SK-N-SH (cell line): Measurements from ENCODE around the gene FBXO31. TPM values are rescaled to one million over a fixed set of nuclear protein-coding genes. Genes with fewer than 3 reads are reported as not detected.

Experiments used
- CTCF ChIA-PET: fragments of 300-600, 350-600 bp; formaldehyde crosslinking; extraction: SDS; loops from one replicate; lab custom pipeline; 2021; lab: Yijun Ruan, JAX
- POLR2A ChIA-PET: fragments of 350-600 bp; sonication (Branson Sonifier 250); formaldehyde crosslinking; extraction: SDS; loops from one replicate; lab custom pipeline; 2020; ENCODE audit warnings: antibody characterized with exemption, inconsistent platforms; lab: Yijun Ruan, JAX
- DNase-seq: peaks from one replicate; pipeline ENCODE4 v3.0.0; 2012
- H2AFZ ChIP-seq: fragments of 200-600 bp; sonication (generic); 2 replicates; pipeline ENCODE4 v1.8.1; 2016; ENCODE audit warnings: antibody characterized with exemption, mild to moderate bottlenecking, low read depth
- H3F3A ChIP-seq: fragments of 200-600 bp; sonication (generic); replicated peaks from 2 replicates; pipeline ENCODE3; 2016; ENCODE audit warnings: antibody characterized with exemption, mild to moderate bottlenecking; ENCODE audit not compliant: insufficient read depth
- H3K27ac ChIP-seq, 2 experiments: fragments of 200-500 bp in 1 of 2; fragments of 200-600 bp in 1 of 2; sonication (Bioruptor generic) in 1 of 2; sonication (generic), shearing (Covaris generic) in 1 of 2; 2 replicates each; pipeline versions ENCODE4 v1.5.1 to v1.6.1; 2014 to 2016; ENCODE audit warnings: low read depth in 2 of 2, inconsistent platforms in 1 of 2, low read length in 1 of 2, mild to moderate bottlenecking in 1 of 2, mixed read lengths in 1 of 2
- H3K27me3 ChIP-seq: fragments of 200-600 bp; sonication (generic), shearing (Covaris generic); 2 replicates; pipeline ENCODE4 v1.6.1; 2016; ENCODE audit warnings: mixed run types; ENCODE audit not compliant: insufficient read depth
- H3K36me3 ChIP-seq, 2 experiments: fragments of 200-500 bp in 1 of 2; fragments of 200-600 bp in 1 of 2; sonication (Bioruptor generic) in 1 of 2; sonication (generic) in 1 of 2; replicated peaks in 1 of 2; 2 replicates each; pipeline versions ENCODE3 to v1.5.1; 2014 to 2016; ENCODE audit warnings: low read length in 1 of 2, mild to moderate bottlenecking in 1 of 2; ENCODE audit not compliant: insufficient read depth in 2 of 2, control insufficient read depth in 1 of 2
- H3K4me1 ChIP-seq, 2 experiments: fragments of 200-500 bp in 1 of 2; fragments of 200-600 bp in 1 of 2; sonication (Bioruptor generic) in 1 of 2; sonication (generic), shearing (Covaris generic) in 1 of 2; 2 replicates each; pipeline versions ENCODE4 v1.5.1 to v1.6.1; 2014 to 2016; ENCODE audit warnings: low read depth in 1 of 2, low read length in 1 of 2, mixed run types in 1 of 2; ENCODE audit not compliant: insufficient read depth in 2 of 2, control insufficient read depth in 1 of 2
- H3K4me2 ChIP-seq: fragments of 200-600 bp; sonication (generic), shearing (Covaris generic); 2 replicates; pipeline ENCODE4 v1.6.1; 2017; ENCODE audit warnings: mixed run types
- H3K4me3 ChIP-seq, 2 experiments: fragments of 200-500 bp in 1 of 2; fragments of 200-600 bp in 1 of 2; sonication (Bioruptor generic) in 1 of 2; sonication (generic), shearing (Covaris generic) in 1 of 2; 2 replicates each; pipeline versions ENCODE4 v1.5.1 to v1.8.1; 2014 to 2016; ENCODE audit warnings: low read depth in 2 of 2, inconsistent platforms in 1 of 2, low read length in 1 of 2, mild to moderate bottlenecking in 1 of 2, mixed read lengths in 1 of 2, moderate library complexity in 1 of 2
- H3K79me2 ChIP-seq: fragments of 200-600 bp; sonication (generic); 2 replicates; pipeline ENCODE4 v1.8.1; 2017; ENCODE audit warnings: mild to moderate bottlenecking; ENCODE audit not compliant: insufficient read depth
- H3K9ac ChIP-seq: fragments of 200-600 bp; sonication (generic); 2 replicates; pipeline ENCODE4 v1.6.1; 2017; ENCODE audit warnings: mixed run types
- H3K9me2 ChIP-seq: fragments of 200-600 bp; sonication (generic); 2 replicates; pipeline ENCODE4 v1.6.1; 2017; ENCODE audit warnings: mixed run types
- H3K9me3 ChIP-seq: fragments of 200-600 bp; sonication (generic); 2 replicates; pipeline ENCODE4 v1.6.1; 2017; ENCODE audit warnings: mixed run types, mild to moderate bottlenecking, moderate library complexity
- H4K20me1 ChIP-seq: fragments of 200-600 bp; sonication (generic); 2 replicates; pipeline ENCODE4 v1.6.1; 2017; ENCODE audit warnings: mild to moderate bottlenecking, mixed run types; ENCODE audit not compliant: insufficient read depth
- FOSL2 ChIP-seq: IDR thresholded peaks from 2 replicates; pipeline ENCODE4 v1.4.0; 2012; ENCODE audit warnings: low read depth, mild to moderate bottlenecking, moderate library complexity, borderline replicate concordance
- FOXM1 ChIP-seq: IDR thresholded peaks from 2 replicates; pipeline ENCODE4 v1.4.0; 2012; ENCODE audit warnings: low read depth, mild to moderate bottlenecking
- NFIC ChIP-seq: IDR thresholded peaks from 2 replicates; pipeline ENCODE4 v1.4.0; 2012; ENCODE audit warnings: borderline replicate concordance
- REST ChIP-seq: IDR thresholded peaks from 2 replicates; pipeline ENCODE4 v1.6.1; 2012; ENCODE audit warnings: mild to moderate bottlenecking, low read depth, low read length, moderate library complexity
- TAF1 ChIP-seq: IDR thresholded peaks from 2 replicates; pipeline ENCODE4 v1.6.1; 2012; ENCODE audit warnings: low read depth, mild to moderate bottlenecking, low read length, moderate library complexity, borderline replicate concordance
- TCF12 ChIP-seq: IDR thresholded peaks from 2 replicates; pipeline ENCODE4 v1.4.0; 2012
- USF1 ChIP-seq: IDR thresholded peaks from 2 replicates; pipeline ENCODE4 v1.4.0; 2012; ENCODE audit warnings: low read depth, borderline replicate concordance
- ZBTB33 ChIP-seq: IDR thresholded peaks from 2 replicates; pipeline ENCODE4 v1.4.0; 2012; ENCODE audit warnings: low read depth, borderline replicate concordance
- WGBS: methylation state at CpG from one replicate; pipeline ENCODE4 v1.1.6; 2017; ENCODE audit warnings: low lambda C conversion rate; 5-methylcytosine and 5-hydroxymethylcytosine counted together
- polyA plus RNA-seq, 3 experiments: library from polyadenylated mRNA; depleted of rRNA; stranded (reverse); fragments of >200 nt; gene quantifications; 2 replicates each; pipeline ENCODE4 v1.2.3, GENCODE V29; 2012
- TF ChIP-seq, protein P1 (sequence below): fragments of 150-350 bp; IDR thresholded peaks from 2 replicates; pipeline ENCODE4 v1.6.1; 2017; ENCODE audit warnings: antibody characterized with exemption, low read length, low read depth, borderline replicate concordance

The FBXO31 gene
- polyA plus RNA-seq, 1 of the 3 experiments (the other 2 are of a cell fraction): 14.2 TPM

DNA sequence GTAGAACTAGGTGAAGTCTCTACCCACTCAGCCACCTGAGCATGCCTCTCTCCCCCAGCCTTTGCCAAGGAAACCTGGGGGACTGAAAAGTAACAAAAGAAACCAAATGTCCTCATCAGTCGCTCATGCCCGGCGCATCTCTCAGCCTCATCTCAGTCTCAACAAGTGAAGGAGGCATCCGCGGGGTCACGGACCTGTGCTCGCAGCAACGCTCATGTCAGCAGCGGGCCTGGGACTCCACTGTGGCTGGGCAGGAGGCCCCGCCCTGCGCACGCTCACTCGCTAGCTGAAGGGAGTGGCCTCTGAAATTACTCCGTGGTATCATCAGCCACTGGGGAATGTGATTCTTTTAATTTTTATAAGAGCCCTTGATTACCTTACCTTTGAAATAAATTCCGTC, 39.9 kb upstream of the FBXO31 start:
- WGBS: 94% methylated on average over 9 of the region's 15 CpGs
- Histone ChIP-seq H4K20me1 (peaks cover 26% of the 10 kb centered on the region; the same call in 1 of the 2 replicates), H3K9ac (no peak overlapping the region), H3K4me1 (peaks cover 0 to 3% of the 10 kb centered on the region in 2 experiments; a peak in 1 of 4 replicates), H3K79me2 (peaks cover 8% of the 10 kb centered on the region; the same call in 1 of the 2 replicates), H3K27ac (no peak overlapping the region), H3K4me3 (no peak overlapping the region), H2AFZ (no peak overlapping the region), H3K27me3 (no peaks in the 10 kb centered on the region), H3F3A (no peaks in the 10 kb centered on the region), H3K36me3 (peaks cover 27 to 32% of the 10 kb centered on the region in 2 experiments), H3K4me2 (no peak overlapping the region), H3K9me2 (no peaks in the 10 kb centered on the region), H3K9me3 (no peaks in the 10 kb centered on the region)
- no peak for DNase-seq
- CTCF ChIA-PET: interaction anchor here (2.5 kb wide), 1 partner anchor 13 kb away, joined by 11 read pairs; no protein-coding TSS in a partner anchor
- POLR2A ChIA-PET: no interaction called here
- TF ChIP-seq USF1 (no peak), REST (no peak), NFIC (no peak), TAF1 (no peak), TCF12 (no peak), ZBTB33 (no peak), FOSL2 (no peak), FOXM1 (no peak)
- TF ChIP-seq, protein P1, sequence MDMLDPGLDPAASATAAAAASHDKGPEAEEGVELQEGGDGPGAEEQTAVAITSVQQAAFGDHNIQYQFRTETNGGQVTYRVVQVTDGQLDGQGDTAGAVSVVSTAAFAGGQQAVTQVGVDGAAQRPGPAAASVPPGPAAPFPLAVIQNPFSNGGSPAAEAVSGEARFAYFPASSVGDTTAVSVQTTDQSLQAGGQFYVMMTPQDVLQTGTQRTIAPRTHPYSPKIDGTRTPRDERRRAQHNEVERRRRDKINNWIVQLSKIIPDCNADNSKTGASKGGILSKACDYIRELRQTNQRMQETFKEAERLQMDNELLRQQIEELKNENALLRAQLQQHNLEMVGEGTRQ: no peak
